Astrocyte of the cerebellum (primary cell): ENCODE results near the gene JCAD.

ENCODE experiments used
- DNase-seq: peaks from one replicate; pipeline ENCODE4 v3.0.0-alpha.2; 2011; ENCODE audit warnings: low read depth
- H3K4me3 ChIP-seq: 2 replicates; pipeline ENCODE4 v1.5.1; 2011; ENCODE audit warnings: mild to moderate bottlenecking, low read depth, low read length, moderate library complexity
- in situ Hi-C: cut with HindIII; loops from 2 replicates; pipeline ENCODE4 v1.10.0; 2017; ENCODE audit warnings: low sequenced_read_pairs
- TF ChIP-seq, protein P1 (sequence below): IDR thresholded peaks from 2 replicates; pipeline ENCODE4 v1.5.1; 2012; ENCODE audit warnings: low read length, low read depth, moderate library complexity, mild to moderate bottlenecking; ENCODE audit errors: missing control alignments

JCAD gene

DNA sequence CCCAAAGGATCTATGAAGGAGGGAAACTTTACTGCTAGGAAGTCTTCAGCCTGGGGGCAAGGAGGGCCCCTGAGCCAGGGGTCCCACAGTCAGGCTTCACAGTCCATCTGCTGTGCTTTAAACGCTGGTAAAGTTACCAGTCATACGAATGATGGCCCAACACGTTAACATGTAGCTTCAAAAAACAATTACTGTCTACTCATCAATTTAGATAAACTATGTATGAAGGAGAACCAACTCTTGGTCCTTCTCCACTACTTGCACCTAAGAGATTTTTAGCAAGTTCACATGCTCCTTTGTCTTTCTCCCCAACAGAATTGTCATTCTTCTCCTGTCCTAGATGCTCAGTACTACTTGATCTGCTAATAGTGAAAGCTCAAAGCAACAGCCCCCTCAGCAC, 16.6 kb downstream of the JCAD start:
- no peak for DNase-seq
- in situ Hi-C loops: no loop called here
- H3K4me3 ChIP-seq: no peak overlapping the region
- TF ChIP-seq, protein P1, sequence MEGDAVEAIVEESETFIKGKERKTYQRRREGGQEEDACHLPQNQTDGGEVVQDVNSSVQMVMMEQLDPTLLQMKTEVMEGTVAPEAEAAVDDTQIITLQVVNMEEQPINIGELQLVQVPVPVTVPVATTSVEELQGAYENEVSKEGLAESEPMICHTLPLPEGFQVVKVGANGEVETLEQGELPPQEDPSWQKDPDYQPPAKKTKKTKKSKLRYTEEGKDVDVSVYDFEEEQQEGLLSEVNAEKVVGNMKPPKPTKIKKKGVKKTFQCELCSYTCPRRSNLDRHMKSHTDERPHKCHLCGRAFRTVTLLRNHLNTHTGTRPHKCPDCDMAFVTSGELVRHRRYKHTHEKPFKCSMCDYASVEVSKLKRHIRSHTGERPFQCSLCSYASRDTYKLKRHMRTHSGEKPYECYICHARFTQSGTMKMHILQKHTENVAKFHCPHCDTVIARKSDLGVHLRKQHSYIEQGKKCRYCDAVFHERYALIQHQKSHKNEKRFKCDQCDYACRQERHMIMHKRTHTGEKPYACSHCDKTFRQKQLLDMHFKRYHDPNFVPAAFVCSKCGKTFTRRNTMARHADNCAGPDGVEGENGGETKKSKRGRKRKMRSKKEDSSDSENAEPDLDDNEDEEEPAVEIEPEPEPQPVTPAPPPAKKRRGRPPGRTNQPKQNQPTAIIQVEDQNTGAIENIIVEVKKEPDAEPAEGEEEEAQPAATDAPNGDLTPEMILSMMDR: no peak

DNA sequence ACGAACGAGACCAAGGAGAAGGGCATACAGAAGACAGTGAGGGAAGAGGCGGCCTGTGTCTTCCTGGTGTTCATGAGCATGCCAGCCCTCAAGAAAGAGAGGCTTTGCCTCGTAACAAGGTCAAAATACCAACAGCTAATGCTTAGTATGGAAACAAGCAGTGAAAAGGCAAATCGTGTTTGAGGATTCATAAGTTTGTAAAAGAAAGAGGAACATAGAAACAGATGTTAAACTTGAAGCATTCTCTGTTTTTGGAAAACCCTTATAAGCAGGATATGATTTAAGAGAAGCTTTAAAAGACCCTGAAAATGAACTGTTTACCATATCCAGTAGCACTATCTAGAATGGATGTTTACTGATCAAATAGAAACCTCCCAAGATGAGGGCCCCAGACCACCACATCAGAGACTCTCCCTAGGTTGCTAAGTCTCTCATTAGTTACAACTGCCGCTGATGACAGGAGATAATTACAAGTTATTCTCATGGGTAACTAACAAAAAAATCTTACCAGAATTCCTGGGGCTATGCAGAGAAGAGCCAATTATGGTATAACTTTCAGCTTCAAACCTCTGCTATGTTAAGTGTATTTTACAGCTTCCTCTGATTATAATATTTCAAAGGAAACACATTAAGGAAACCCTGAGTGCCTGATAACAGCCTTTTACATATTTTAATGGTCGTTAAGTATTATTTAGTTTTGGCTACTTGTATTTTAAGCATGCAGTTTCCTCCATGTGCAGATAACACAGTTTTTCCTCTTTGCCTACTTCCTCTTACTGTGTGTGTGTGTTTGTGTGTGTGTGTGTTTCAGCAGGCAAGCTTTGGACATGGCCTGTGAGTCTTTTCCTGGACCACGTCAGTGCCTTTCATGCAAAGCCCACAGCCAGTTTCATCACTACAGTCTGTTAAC, 17.9 kb downstream of the JCAD start:
- TF ChIP-seq, protein P1: no peak
- no peak overlapping the region for H3K4me3 ChIP-seq
- DNase-seq: no peak
- in situ Hi-C loops: no loop called here

DNA sequence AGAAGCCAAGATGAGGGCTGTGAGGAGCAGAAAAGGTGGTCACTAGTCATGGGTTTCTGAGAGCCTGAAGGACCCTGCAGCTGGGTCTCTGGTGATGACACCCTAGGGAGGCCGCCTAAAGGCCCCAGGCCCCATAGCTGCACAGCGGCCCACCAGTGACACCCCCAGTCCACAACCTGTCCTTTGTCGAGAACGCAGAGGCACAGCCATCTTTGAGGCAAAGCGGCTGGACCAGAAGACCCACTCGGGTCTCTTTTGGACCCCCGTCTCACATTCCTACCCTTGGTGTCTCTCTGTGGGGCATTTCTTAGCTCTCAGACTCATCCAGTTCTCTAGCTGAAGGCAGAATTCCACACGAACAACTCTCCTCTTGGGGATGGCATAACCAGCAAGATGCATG, 18.8 kb downstream of the JCAD start:
- no peak overlapping the region for H3K4me3 ChIP-seq
- DNase-seq: no peak
- TF ChIP-seq, protein P1: no peak
- in situ Hi-C loops: no loop called here

DNA sequence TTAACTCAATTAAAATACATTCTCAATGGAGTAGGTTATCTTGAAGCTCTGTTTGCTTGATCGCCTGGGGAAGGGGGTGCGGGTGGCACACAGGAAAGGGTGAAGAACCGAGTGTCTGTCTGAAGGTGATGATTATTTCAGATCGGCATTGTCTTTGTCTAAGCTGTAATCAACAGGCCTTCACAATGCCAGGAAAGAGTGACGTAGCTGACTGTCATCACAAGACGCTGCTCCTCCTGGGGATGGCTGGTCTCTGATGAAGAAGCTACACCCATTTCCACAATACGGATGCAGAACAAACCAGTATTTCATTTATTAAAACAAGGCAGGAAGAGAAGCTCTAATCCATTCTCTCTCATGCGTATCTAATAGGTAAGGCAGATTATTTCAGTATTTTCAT, 19.4 kb downstream of the JCAD start:
- in situ Hi-C loops: no loop called here
- TF ChIP-seq, protein P1: no peak
- H3K4me3 ChIP-seq: no peak overlapping the region
- no peak for DNase-seq

DNA sequence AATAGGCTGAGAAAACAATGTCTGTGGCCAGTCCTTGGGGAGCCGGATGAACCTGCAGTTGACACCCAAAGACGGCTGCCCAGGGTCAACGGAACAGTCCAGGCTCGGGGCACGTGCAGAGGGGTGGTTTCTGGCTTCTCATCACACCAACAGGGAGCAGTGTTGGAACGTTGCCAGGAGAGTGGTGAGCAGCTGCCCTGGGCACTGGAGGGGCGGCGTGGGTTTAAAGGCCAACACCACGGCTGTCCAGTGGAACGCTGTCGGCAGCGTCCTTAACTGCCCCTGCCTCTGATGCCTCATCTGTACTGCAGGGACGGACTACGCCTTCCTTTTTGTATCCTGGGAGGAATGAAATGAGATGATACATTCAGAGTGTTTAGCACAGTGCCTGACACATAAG, 19.8 kb downstream of the JCAD start:
- H3K4me3 ChIP-seq: no peak overlapping the region
- no peak for DNase-seq
- in situ Hi-C loops: no loop called here
- TF ChIP-seq, protein P1: no peak

DNA sequence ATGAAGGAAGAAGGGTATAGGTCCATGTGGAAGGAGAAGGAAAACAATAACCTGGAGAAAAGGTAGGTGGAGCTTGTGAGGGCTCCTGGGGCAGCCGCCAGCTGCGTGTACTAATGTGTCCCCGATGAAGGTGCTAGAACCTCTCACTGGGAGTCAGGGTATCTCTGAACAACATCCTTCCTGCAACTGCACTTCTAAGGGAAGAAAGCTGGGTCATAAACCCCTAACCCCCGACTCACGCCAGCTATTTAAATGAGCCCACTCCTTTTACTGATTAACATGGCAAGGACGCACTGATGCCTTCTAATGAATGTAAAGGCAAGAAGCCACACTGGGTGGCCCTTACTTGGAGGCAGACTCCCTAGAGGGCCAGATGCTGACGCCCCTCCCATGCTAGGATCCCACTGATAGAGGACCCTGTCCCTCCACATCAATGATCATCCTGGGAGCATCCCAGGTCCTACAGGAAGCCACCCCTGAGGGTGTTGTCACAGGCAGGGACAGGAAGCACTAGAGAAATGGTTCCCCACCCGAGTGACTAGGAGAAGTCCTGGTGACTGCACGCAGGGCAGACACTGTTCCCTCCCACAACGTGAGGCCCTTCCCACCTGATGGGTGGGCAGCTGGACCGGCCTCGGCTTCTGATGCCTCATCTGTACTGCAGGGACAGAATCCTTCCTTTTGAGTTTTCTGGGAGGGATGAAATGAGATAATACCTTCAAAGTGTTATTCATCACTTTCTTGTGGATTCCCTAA, 20.4 kb downstream of the JCAD start:
- H3K4me3 ChIP-seq: no peak overlapping the region
- DNase-seq: no peak
- in situ Hi-C loops: no loop called here
- TF ChIP-seq, protein P1: no peak
